Activated naive CD8-positive, alpha-beta T cell treated with anti-CD3 and anti-CD28 coated beads, Interleukin-2, amount 50 U/mL, for 16 hours (primary cell): ENCODE data around the gene C19orf53.

Experiments used
- DNase-seq: peaks from one replicate; pipeline ENCODE4 v3.0.0-alpha.2; 2020; ENCODE audit warnings: low read depth, low spot score

The C19orf53 gene

GRCh38 chr19:13795595-13796300 is 21.5 kb downstream of the C19orf53 start:
- DNase-seq: no peak

GRCh38 chr19:13796301-13797057 is 22.2 kb downstream of the C19orf53 start:
- no peak for DNase-seq

- DNase-seq: no peak
These were observed 22.8 kb downstream of the C19orf53 start for GRCh38 chr19:13797058-13797440.

DNA sequence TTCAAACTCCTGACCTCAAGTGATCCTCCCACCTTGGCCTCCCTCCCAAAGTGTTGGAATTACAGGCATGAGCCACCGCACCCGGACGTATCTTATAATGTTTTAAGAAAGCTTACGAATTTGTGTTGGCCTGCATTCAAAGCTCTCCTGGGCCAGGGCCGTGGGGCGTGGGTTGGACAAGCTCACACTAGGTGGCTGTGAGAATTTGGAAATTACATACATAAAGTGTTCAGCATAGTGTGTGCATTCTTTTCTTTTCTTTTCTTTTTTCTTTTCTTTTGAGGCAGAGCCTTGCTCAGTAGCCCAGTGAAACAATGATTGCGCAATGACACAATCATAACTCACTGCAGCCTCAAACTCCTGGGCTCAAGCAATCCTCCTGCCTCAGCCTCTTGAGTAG is 23.6 kb downstream of the C19orf53 start:
- DNase-seq: no peak

DNA sequence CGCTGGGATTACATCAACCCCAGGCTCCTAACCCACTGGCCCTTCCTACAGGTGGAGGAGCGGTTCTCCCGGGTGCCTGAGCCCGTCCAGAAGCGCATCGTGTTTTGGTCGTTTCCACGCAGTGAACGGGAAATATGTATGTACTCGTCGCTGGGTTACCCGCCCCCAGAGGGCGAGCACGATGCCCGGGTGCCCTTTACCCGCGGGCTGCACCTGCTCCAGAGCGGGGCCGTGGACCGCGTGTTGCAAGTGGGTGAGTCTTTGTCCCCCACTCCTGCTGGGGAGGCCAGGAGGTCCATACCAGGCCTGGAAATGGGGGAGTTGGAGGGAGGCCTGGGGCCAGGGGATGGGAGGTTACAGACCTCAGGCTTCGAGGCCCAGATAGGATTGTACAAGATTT is 25.4 kb downstream of the C19orf53 start:
- no peak for DNase-seq

GRCh38 chr19:13803038-13803437 is 28.8 kb downstream of the C19orf53 start:
- no peak for DNase-seq

DNA sequence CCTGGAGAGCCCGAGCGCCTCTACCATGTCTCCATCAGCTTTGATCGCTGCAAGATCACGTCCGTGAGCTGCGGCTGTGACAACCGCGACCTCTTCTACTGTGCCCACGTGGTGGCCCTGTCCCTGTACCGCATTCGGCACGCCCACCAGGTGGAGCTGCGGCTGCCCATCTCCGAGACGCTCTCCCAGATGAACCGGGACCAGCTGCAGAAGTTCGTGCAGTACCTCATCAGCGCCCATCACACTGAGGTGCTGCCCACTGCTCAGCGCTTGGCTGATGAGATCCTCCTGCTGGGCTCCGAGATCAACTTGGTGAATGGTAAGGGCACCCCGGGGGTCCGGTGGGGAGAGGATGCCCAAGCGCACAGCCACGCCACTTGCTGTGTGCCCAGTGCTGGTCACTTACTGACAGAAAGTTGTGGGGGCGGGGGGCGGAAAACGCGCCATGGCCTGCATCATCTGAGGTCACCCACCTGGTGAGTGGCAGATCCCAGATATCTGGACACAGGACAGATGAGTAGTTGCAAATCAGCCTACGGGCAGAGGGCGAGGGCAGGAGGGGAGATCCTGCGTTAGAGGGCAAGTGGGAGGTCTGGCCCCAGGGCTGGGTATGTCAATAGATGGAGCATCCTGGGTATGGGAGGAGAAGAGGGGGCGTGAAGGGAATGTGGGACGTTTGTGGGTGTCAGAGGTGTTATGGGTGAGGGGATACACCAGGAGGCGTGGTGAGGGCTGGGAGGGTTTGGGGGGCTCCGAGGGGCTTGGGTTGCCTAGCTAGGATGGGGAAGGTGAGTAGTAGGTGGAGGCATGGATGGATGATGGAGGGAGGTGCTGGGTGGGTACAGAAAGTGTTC is 30.8 kb downstream of the C19orf53 start:
- DNase-seq: no peak

DNA sequence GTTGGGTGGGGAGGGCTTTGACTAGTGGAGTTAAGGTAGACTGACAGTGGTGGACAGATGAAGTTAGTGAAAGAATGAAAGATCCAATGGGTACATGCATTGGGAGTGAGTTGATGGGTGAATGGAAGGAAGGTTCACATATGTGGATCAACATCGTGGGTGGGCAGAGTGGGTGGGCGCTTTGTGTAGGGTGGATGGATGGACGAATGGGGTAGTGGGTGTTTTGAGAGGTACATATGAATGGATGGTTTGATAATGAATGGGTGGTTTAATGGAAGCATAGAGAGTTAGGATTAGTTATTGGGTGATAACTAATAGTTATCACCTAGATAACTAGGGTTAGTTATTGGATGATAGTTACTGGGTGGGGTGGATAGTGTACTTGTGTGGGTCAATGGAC is 32.5 kb downstream of the C19orf53 start:
- no peak for DNase-seq

- DNase-seq: no peak
These were observed 33.3 kb downstream of the C19orf53 start for GRCh38 chr19:13807421-13808021.

DNA sequence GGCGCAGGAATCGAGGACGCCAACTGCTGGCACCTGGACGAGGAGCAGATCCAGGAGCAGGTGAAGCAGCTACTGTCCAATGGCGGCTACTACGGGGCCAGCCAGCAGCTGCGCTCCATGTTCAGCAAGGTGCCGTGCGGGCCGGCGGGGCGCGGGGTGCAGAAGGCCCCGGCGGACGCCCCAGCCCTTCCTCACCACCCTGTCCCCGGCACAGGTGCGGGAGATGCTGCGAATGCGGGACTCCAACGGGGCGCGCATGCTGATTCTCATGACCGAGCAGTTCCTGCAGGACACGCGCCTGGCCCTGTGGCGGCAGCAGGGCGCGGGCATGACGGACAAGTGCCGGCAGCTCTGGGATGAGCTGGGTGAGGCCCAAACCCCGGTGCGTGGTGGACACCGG is 34.6 kb downstream of the C19orf53 start:
- no peak for DNase-seq

DNA sequence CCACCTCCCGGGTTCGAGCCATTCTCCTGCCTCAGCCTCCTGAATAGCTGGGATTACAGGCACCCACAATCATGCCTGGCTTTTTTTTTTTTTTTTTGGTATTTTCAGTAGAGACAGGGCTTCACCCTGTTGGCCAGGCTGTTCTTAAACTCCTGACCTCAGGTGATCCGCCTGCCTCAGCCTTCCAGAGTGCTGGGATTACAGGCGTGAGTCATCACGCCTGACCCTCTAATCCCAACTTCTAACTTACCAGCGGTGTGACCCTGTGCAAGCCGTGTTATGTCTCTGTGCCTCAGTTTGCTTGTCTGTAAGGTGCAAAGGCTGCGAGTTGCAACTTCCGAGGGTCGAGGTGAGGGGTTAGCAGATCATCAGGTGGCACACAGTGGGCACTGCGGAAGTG is 38.3 kb downstream of the C19orf53 start:
- DNase-seq: no peak

- no peak for DNase-seq
These were observed 38.9 kb downstream of the C19orf53 start for GRCh38 chr19:13813147-13813546.

DNA sequence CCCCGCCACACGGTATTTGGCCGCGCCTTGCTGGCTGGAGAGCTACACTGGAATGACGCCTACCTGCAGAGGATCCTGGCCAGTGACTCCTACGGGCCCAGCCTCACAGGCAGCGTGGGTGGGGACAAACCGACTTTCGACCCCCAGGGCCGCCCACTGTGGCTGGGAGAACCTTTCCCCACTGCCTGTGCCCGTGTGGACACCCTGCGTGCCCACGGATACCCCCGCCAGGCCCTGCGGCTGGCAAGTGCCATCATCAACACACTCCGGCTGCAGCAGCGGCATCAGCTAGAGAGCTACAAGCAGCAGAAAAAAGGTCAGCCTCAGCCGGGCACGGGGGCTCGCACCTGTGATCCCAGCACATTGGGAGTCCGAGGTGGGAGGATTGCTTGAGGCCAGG is 40.3 kb downstream of the C19orf53 start:
- DNase-seq: no peak

- no peak for DNase-seq
These were observed 42.9 kb downstream of the C19orf53 start for GRCh38 chr19:13817018-13817614.

- no peak for DNase-seq
These were observed 43.5 kb downstream of the C19orf53 start for GRCh38 chr19:13817615-13818371.

DNA sequence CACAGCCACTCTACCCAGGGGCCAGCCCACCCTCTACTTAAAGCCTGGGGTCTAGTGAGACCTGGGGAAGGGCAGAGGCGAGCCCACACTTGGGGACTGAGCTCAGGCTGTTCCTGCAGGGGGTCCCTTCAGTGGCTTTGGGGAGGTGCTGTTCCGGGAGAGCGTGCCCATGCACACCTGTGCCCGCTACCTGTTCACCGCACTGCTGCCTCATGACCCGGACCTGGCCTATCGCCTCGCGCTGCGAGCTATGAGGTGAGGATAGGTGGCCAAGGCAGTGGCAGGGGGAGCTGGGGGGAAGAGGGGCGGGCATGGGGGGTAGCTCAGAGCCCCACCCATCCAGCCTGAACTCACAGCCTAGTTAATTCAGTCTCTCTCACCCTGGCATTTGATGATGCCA is 45.0 kb downstream of the C19orf53 start:
- no peak for DNase-seq

DNA sequence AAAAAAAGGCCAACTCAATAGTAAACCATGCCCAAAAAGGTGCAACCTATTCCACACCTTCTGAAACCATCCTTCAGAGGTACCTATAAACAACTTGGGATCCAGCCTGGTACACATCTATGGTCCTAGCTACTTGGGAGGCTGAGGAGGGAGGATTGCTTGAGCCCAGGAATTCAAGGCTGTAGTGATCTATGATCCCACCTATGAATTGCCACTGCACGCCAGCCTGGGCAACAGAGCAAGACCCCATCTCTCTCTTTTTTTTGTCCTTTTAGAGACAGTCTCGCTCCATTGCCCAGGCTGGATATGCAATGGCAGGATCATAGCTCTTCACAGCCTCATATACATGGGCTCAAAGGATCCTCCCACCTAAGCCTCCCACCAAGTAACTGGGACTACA is 47.0 kb downstream of the C19orf53 start:
- no peak for DNase-seq

GRCh38 chr19:13823256-13823655 is 49.0 kb downstream of the C19orf53 start:
- no peak for DNase-seq

DNA sequence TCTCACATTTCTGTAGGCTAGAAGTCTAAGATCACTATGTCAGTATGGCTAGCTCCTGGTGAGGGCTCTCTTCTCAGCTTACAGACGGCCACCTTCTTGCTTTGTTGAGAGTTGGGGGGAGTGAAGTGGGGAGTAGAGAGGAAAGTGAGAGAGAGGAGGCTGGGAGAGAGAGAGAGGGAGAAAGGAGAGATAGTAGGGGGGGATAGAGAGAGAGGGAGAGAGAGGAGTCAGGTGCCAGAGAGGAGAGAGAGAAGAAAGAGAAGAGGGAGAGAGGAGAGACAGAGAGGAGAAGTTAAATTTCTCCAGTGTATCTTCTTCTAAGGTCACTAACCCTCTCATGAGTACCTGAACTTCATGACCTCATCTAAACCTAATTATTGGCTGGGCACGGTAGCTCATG is 49.6 kb downstream of the C19orf53 start:
- no peak for DNase-seq

GRCh38 chr19:13824703-13825102 is 50.4 kb downstream of the C19orf53 start:
- no peak for DNase-seq
